IMR-90 (cell line): Measurements from ENCODE around the gene SPNS2.

Source experiments
- BHLHE40 ChIP-seq: fragments of 150-350 bp; IDR thresholded peaks from 2 replicates; pipeline ENCODE4 v1.6.1; 2016; ENCODE audit warnings: mild to moderate bottlenecking, low read depth, low read length
- CEBPB ChIP-seq: IDR thresholded peaks from 2 replicates; pipeline ENCODE4 v1.6.1; 2012; ENCODE audit warnings: low read depth, low read length, improper control_type of control experiment
- CHD1 ChIP-seq: IDR thresholded peaks from 2 replicates; pipeline ENCODE4 v1.6.1; 2012; ENCODE audit warnings: low read depth, low read length, improper control_type of control experiment
- CTCF ChIP-seq: conservative IDR thresholded peaks from 2 replicates; pipeline ENCODE4 v1.5.1; 2012; ENCODE audit warnings: mild to moderate bottlenecking, low read depth, low read length, improper control_type of control experiment
- ELK1 ChIP-seq: fragments of 150-350 bp; IDR thresholded peaks from 2 replicates; pipeline ENCODE4 v1.6.1; 2016; ENCODE audit warnings: low read depth, mild to moderate bottlenecking, low read length, moderate library complexity, borderline replicate concordance
- FOS ChIP-seq: fragments of 150-350 bp; IDR thresholded peaks from 2 replicates; pipeline ENCODE4 v1.6.1; 2016; ENCODE audit warnings: low read depth, low read length
- MAZ ChIP-seq: IDR thresholded peaks from 2 replicates; pipeline ENCODE4 v1.6.1; 2012; ENCODE audit warnings: low read depth, mild to moderate bottlenecking, low read length, improper control_type of control experiment, moderate library complexity, borderline replicate concordance
- MXI1 ChIP-seq: IDR thresholded peaks from 2 replicates; pipeline ENCODE4 v1.6.1; 2012; ENCODE audit warnings: low read depth, mild to moderate bottlenecking, low read length, moderate library complexity, borderline replicate concordance
- POLR2A ChIP-seq: IDR thresholded peaks from 2 replicates; pipeline ENCODE4 v1.6.1; 2012; ENCODE audit warnings: mild to moderate bottlenecking, low read depth, low read length
- RAD21 ChIP-seq: IDR thresholded peaks from 2 replicates; pipeline ENCODE4 v1.6.1; 2012; ENCODE audit warnings: low read length, improper control_type of control experiment
- RCOR1 ChIP-seq: IDR thresholded peaks from 2 replicates; pipeline ENCODE4 v1.6.1; 2012; ENCODE audit warnings: mild to moderate bottlenecking, low read length, improper control_type of control experiment; ENCODE audit not compliant: insufficient replicate concordance
- RFX5 ChIP-seq: IDR thresholded peaks from 2 replicates; pipeline ENCODE4 v1.8.0; 2012; ENCODE audit warnings: low read depth, mild to moderate bottlenecking, low read length, moderate library complexity
- SMC3 ChIP-seq: fragments of 150-350 bp; IDR thresholded peaks from 2 replicates; pipeline ENCODE4 v1.6.1; 2016; ENCODE audit warnings: low read depth, mild to moderate bottlenecking, antibody characterized with exemption, low read length, moderate library complexity
- USF2 ChIP-seq: fragments of 150-350 bp; IDR thresholded peaks from 2 replicates; pipeline ENCODE4 v1.6.1; 2017; ENCODE audit warnings: mild to moderate bottlenecking, antibody characterized with exemption, low read length, low read depth

- TF ChIP-seq CTCF, result no peak
- no peak for TF ChIP-seq USF2
- no peak for TF ChIP-seq MAZ
- no peak for TF ChIP-seq ELK1
- no peak for TF ChIP-seq SMC3
- no peak for TF ChIP-seq CHD1
- no peak for TF ChIP-seq FOS
- TF ChIP-seq RCOR1, result no peak
- TF ChIP-seq MXI1, result no peak
- TF ChIP-seq RFX5, result no peak
- TF ChIP-seq POLR2A, result no peak
- TF ChIP-seq BHLHE40, result no peak
- TF ChIP-seq RAD21, result no peak
- no peak for TF ChIP-seq CEBPB
Measured at GRCh38 chr17:4512156-4513112, 13.8 kb downstream of the SPNS2 start.
